H9 (cell line): ENCODE data around the gene RNPS1. TPM values are rescaled to one million over a fixed set of nuclear protein-coding genes. Genes with fewer than 3 reads are reported as not detected.

ENCODE experiments used
- DNase-seq: peaks from one replicate; pipeline ENCODE4 v3.0.0-alpha.2; 2017
- H2AFZ ChIP-seq: one replicate; pipeline ENCODE4 v1.6.1; 2013; ENCODE audit warnings: mild to moderate bottlenecking, low read length, control low read depth, moderate library complexity
- H2AK5ac ChIP-seq: 2 replicates; pipeline ENCODE4 v1.6.1; 2013; ENCODE audit warnings: low read length, control low read depth, mixed read lengths; ENCODE audit not compliant: insufficient read length
- H2BK120ac ChIP-seq: one replicate; pipeline ENCODE4 v1.6.1; 2013; ENCODE audit warnings: low read depth, mild to moderate bottlenecking, low read length, control low read depth, inconsistent platforms; ENCODE audit not compliant: poor library complexity, severe bottlenecking
- H2BK12ac ChIP-seq: 2 replicates; pipeline ENCODE4 v1.6.1; 2013; ENCODE audit warnings: low read length, control low read depth, mixed read lengths, low read depth; ENCODE audit not compliant: insufficient read length
- H2BK15ac ChIP-seq: 2 replicates; pipeline ENCODE4 v1.6.1; 2013; ENCODE audit warnings: low read depth, low read length, control low read depth
- H2BK20ac ChIP-seq: one replicate; pipeline ENCODE4 v1.6.1; 2013; ENCODE audit warnings: low read depth, mild to moderate bottlenecking, low read length, control low read depth, inconsistent platforms; ENCODE audit not compliant: poor library complexity, severe bottlenecking
- H2BK5ac ChIP-seq: 2 replicates; pipeline ENCODE4 v1.6.1; 2013; ENCODE audit warnings: low read length, control low read depth, mixed read lengths; ENCODE audit not compliant: insufficient read length
- H3K14ac ChIP-seq: 2 replicates; pipeline ENCODE4 v1.6.1; 2013; ENCODE audit warnings: low read length, control low read depth; ENCODE audit not compliant: insufficient read depth
- H3K18ac ChIP-seq: 2 replicates; pipeline ENCODE4 v1.6.1; 2013; ENCODE audit warnings: low read depth, mild to moderate bottlenecking, mixed read lengths, low read length, control low read depth; ENCODE audit not compliant: insufficient read length
- H3K23ac ChIP-seq: 2 replicates; pipeline ENCODE4 v1.6.1; 2013; ENCODE audit warnings: low read length, control low read depth, mixed read lengths, low read depth; ENCODE audit not compliant: insufficient read length
- H3K23me2 ChIP-seq: 2 replicates; pipeline ENCODE4 v1.6.1; 2013; ENCODE audit warnings: low read depth, mild to moderate bottlenecking, mixed read lengths, low read length, control low read depth; ENCODE audit not compliant: insufficient read length, poor library complexity, severe bottlenecking
- H3K27ac ChIP-seq: 2 replicates; pipeline ENCODE4 v1.5.1; 2013; ENCODE audit warnings: low read length, control low read depth, mixed read lengths, low read depth; ENCODE audit not compliant: insufficient read length
- H3K27me3 ChIP-seq: 2 replicates; pipeline ENCODE4 v1.6.1; 2013; ENCODE audit warnings: low read length, control low read depth, inconsistent platforms; ENCODE audit not compliant: insufficient read depth
- H3K4ac ChIP-seq: 2 replicates; pipeline ENCODE4 v1.6.1; 2013; ENCODE audit warnings: low read depth, mild to moderate bottlenecking, control low read depth, inconsistent platforms, low read length, moderate library complexity
- H3K4me1 ChIP-seq: 2 replicates; pipeline ENCODE4 v1.6.1; 2013; ENCODE audit warnings: low read length, control low read depth, inconsistent platforms; ENCODE audit not compliant: insufficient read depth
- H3K4me2 ChIP-seq: 2 replicates; pipeline ENCODE4 v1.6.1; 2013; ENCODE audit warnings: low read length, control low read depth, mixed read lengths; ENCODE audit not compliant: insufficient read length, insufficient read depth
- H3K56ac ChIP-seq: 2 replicates; pipeline ENCODE4 v1.6.1; 2013; ENCODE audit warnings: low read depth, mild to moderate bottlenecking, mixed read lengths, low read length, control low read depth; ENCODE audit not compliant: insufficient read length
- H3K79me1 ChIP-seq: 2 replicates; pipeline ENCODE4 v1.6.1; 2013; ENCODE audit warnings: low read depth, mild to moderate bottlenecking, moderate library complexity, low read length, control low read depth, inconsistent platforms; ENCODE audit not compliant: insufficient read depth, poor library complexity, severe bottlenecking
- H3K79me2 ChIP-seq: 2 replicates; pipeline ENCODE4 v1.6.1; 2013; ENCODE audit warnings: low read length, control low read depth, inconsistent platforms; ENCODE audit not compliant: insufficient read depth
- H3K9ac ChIP-seq: 2 replicates; pipeline ENCODE4 v1.6.1; 2013; ENCODE audit warnings: low read length, control low read depth, mixed read lengths; ENCODE audit not compliant: insufficient read length; ENCODE audit errors: extremely low read depth
- H3K9me3 ChIP-seq: one replicate; pipeline ENCODE4 v1.6.1; 2013; ENCODE audit warnings: low read depth, low read length, inconsistent platforms; ENCODE audit not compliant: control insufficient read depth
- H3T11ph ChIP-seq: one replicate; pipeline ENCODE4 v1.6.1; 2013; ENCODE audit warnings: mild to moderate bottlenecking, low read length, control low read depth, inconsistent platforms
- H4K20me1 ChIP-seq: one replicate; pipeline ENCODE4 v1.6.1; 2013; ENCODE audit not compliant: control insufficient read depth, insufficient read length, insufficient read depth
- H4K5ac ChIP-seq: 2 replicates; pipeline ENCODE4 v1.6.1; 2013; ENCODE audit warnings: low read depth, mild to moderate bottlenecking, mixed read lengths, low read length, control low read depth; ENCODE audit not compliant: insufficient read length
- H4K8ac ChIP-seq: replicated peaks from 2 replicates; pipeline ENCODE4 v1.6.1; 2013; ENCODE audit warnings: low read length, control low read depth, mixed read lengths, low read depth; ENCODE audit not compliant: insufficient read length
- H4K91ac ChIP-seq: 2 replicates; pipeline ENCODE4 v1.6.1; 2013; ENCODE audit warnings: low read depth, mild to moderate bottlenecking, moderate library complexity, mixed read lengths, low read length, control low read depth; ENCODE audit not compliant: insufficient read length
- H3K27ac Mint-ChIP-seq, 3 experiments: 2 replicates in 2 of 3; 3 replicates in 1 of 3; pipeline ENCODE4 v1.8.0; 2020 to 2021; ENCODE audit warnings: mixed read lengths in 3 of 3, mild to moderate bottlenecking in 1 of 3, moderate library complexity in 1 of 3
- H3K27me3 Mint-ChIP-seq: 2 replicates; pipeline ENCODE4 v1.8.0; 2021; ENCODE audit warnings: low read depth, mild to moderate bottlenecking, moderate library complexity, mixed read lengths
- H3K36me3 Mint-ChIP-seq, 3 experiments: 2 replicates in 2 of 3; 3 replicates in 1 of 3; pipeline ENCODE4 v1.8.0; 2020 to 2021; ENCODE audit warnings: low read depth in 3 of 3, mixed read lengths in 3 of 3; ENCODE audit not compliant: insufficient read depth in 1 of 3
- H3K4me1 Mint-ChIP-seq, 2 experiments: 2 replicates each; pipeline ENCODE4 v1.8.0; 2020; ENCODE audit warnings: mixed read lengths in 2 of 2
- H3K4me3 Mint-ChIP-seq, 2 experiments: 2 replicates in 1 of 2; 3 replicates in 1 of 2; pipeline ENCODE4 v1.8.0; 2020 to 2021; ENCODE audit warnings: mild to moderate bottlenecking in 2 of 2, mixed read lengths in 2 of 2, moderate library complexity in 1 of 2
- H3K9me3 Mint-ChIP-seq, 2 experiments: 2 replicates in 1 of 2; 3 replicates in 1 of 2; pipeline ENCODE4 v1.8.0; 2020; ENCODE audit warnings: mild to moderate bottlenecking in 2 of 2, mixed read lengths in 2 of 2, moderate library complexity in 1 of 2
- WGBS: extraction: QIAGEN DNeasy Blood & Tissue Kit; methylation state at CpG from one replicate; pipeline ENCODE4 v1.1.7; 2013; ENCODE audit warnings: missing lambda C conversion rate, low lambda C conversion rate, mixed read lengths; ENCODE audit not compliant: insufficient read length; ENCODE audit errors: extremely low coverage; 5-methylcytosine and 5-hydroxymethylcytosine counted together
- total RNA-seq: library from RNA; stranded (reverse); gene quantifications from 2 replicates; pipeline ENCODE4 v1.2.1, GENCODE V29; 2021
- TF ChIP-seq, protein P1 (sequence below): fragments of 200-600 bp; sonication (generic); conservative IDR thresholded peaks from 3 replicates; pipeline ENCODE4 v1.8.0; 2021; ENCODE audit warnings: antibody characterized with exemption, mild to moderate bottlenecking

The RNPS1 gene
- total RNA-seq, 1 experiment from 2014 or later = 384 TPM

DNA sequence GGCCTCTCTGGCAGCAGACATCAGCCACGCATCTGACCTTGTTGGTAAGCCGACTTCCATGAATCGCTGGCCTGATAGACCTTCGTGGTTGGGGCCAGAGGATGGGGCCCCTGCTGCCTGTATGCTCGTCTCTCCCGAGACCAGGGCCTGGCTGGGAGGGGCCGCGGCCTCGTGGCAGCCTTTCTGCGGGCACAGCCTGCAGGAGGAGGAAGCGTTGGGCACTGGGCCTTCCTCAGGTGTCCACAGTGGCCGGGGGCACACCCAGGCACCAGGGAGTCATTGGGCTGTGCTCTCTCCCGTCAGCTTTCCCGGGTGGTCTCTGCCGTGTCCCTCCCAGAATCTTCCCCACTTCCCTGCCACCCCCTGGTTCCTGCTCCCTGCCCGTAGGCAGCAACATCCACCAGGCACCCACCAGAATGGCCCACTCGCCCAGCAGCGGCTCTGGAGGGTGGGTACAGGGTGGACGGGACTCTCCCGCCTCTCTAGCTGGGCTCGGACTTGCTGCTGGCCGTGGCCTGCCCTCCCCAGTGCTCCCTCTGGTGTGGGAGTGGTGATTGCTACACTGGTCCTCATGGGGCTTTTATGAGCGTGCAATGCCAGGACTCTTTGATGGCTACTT is 38.2 kb downstream of the RNPS1 start:
- Histone ChIP-seq H3K4ac (no peak overlapping the region), H3K14ac (no peak overlapping the region), H3K79me2 (peaks cover 3% of the 10 kb centered on the region; the same call in 1 of the 2 replicates), H3K79me1 (no peaks in the 10 kb centered on the region), H2BK120ac (no peak overlapping the region), H2BK12ac (no peak overlapping the region), H3K4me2 (no peak overlapping the region), H3K9ac (no peak overlapping the region), H3K27me3 (no peaks in the 10 kb centered on the region), H3K9me3 (no peaks in the 10 kb centered on the region), H3T11ph (no peak overlapping the region), H2BK5ac (no peak overlapping the region), H2AFZ (no peak overlapping the region), H4K91ac (no peak overlapping the region), H2AK5ac (no peak overlapping the region), H4K8ac (no peak overlapping the region), H2BK15ac (no peak overlapping the region), H4K5ac (no peak overlapping the region), H4K20me1 (no peaks in the 10 kb centered on the region), H3K23me2 (no peaks in the 10 kb centered on the region), H3K23ac (no peak overlapping the region), H3K4me1 (no peaks in the 10 kb centered on the region), H3K18ac (no peak overlapping the region), H3K27ac (no peak overlapping the region), H3K56ac (no peak overlapping the region), H2BK20ac (no peak overlapping the region)
- no peak for DNase-seq
- Mint-ChIP-seq H3K36me3 (peaks cover 0 to 25% (median 14%) of the 10 kb centered on the region in 3 experiments; a peak in 6 of 7 replicates), H3K4me1 (no peaks in the 10 kb centered on the region; a peak in 1 of 4 replicates), H3K27ac (peak overlapping the region in 1 of 3 experiments; percentile 64; a peak in 1 of 7 replicates), H3K9me3 (no peaks in the 10 kb centered on the region), H3K4me3 (no peak overlapping the region), H3K27me3 (no peaks in the 10 kb centered on the region; the same call in 1 of the 2 replicates)
- TF ChIP-seq, protein P1, sequence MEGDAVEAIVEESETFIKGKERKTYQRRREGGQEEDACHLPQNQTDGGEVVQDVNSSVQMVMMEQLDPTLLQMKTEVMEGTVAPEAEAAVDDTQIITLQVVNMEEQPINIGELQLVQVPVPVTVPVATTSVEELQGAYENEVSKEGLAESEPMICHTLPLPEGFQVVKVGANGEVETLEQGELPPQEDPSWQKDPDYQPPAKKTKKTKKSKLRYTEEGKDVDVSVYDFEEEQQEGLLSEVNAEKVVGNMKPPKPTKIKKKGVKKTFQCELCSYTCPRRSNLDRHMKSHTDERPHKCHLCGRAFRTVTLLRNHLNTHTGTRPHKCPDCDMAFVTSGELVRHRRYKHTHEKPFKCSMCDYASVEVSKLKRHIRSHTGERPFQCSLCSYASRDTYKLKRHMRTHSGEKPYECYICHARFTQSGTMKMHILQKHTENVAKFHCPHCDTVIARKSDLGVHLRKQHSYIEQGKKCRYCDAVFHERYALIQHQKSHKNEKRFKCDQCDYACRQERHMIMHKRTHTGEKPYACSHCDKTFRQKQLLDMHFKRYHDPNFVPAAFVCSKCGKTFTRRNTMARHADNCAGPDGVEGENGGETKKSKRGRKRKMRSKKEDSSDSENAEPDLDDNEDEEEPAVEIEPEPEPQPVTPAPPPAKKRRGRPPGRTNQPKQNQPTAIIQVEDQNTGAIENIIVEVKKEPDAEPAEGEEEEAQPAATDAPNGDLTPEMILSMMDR = no peak
- WGBS = no CpG with 5 or more reads among the region's 23 CpGs
